HG03469 (cell line): Measurements from ENCODE around the gene NFIC.
"Not testable (repeated sequence)": the region's sequence is repeated elsewhere in the genome, so short reads cannot be mapped to it uniquely, and the experiment has no call there.

Source experiments
- ATAC-seq: cut with Tn5 transposase; IDR thresholded peaks from one replicate; pipeline ENCODE4 v1.9.1; 2021; ENCODE audit warnings: mild to moderate bottlenecking, moderate library complexity, moderate number of reproducible peaks; ENCODE audit not compliant: unreplicated experiment

Gene NFIC

DNA sequence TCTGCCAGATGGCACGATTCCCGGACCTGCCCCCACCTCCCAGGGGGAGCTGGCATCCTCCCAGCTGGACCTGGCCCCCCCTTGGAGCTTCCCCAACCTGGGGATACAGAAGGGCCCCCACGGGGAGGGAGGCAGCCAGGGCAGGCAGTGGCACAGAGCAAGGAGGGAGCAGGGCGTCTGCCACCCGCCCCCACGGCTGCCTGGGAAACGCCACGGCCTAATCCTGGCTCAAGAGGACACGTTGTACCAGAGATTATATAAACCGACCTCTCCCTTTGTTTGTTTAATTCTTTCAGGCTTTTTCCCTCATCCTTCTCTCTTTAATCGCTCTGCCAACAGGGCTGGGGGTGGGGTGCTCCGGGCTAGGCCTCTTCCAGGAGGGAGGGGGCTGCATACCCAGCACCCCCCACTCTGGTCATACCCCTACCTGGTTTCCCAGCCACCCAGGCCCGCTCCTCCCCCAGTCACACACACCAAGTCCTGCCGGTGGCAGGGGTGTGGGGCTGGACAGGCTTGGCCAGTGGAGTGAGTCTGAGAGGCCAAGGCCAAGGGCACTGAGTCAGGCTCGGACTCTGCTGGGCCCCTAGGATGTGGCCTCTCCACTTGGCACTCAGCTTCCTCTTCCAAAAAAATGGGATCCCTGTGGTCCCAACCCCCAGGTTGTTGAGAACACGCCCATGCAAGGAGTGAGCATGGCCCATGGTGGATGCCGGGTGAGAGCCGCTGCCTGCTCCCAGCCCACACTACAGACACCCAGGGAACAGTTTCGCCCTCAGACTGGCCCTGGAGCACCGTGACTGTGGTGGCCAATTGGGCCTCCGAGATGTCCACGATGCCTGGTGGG is 29.5 kb upstream of the NFIC start:
- no peak for ATAC-seq

DNA sequence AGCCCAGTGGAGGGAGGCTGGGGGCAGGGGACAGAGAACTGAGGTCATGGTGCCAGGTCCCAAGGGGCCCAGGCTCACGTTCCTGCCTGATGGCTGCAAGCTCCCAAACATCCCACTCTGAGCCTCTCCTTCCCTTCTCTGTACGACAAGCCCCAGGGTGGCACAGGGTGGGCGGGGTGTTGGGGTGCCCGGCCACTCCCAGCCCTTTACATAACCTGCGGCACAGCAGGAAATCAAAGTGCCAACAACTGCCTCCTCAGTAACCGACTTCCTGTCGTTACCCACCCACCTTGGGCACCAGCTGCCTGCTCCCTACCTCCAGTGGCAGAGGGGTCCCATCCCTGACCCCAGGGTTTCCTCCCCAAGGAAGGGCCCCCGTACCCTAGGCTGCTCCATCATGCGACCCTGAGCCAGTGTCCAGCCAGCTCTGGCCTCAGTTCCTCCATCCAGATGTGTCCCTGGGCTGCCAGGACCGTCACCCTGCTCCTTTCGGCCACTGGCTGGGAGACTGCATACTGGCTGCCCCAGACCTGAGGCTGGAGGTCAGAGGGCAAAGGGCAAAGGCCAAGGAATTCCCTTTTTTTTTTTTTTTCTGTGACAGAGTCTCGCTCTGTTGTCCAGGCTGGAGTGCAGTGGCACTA is 27.7 kb upstream of the NFIC start:
- no peak for ATAC-seq

DNA sequence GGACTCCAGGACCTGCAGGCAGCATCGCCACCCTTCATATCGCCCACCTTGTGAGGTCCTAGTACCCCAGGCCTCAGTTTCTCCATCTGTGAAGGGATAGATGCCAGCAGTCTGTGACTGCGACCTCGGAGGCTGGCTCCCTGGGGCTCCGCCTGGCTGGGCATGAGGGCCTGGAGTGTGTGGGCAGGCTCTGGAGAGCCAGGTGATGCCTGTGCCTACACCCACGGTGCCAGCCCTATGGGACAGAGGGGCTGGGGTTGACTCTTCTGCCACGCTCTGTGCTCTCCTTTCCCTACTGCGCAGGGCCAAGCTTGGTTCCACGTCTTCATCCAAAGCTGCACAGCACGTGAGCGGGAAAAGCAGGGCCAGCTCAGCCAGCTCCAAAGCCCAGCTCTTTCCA is 26.0 kb upstream of the NFIC start:
- no peak for ATAC-seq

DNA sequence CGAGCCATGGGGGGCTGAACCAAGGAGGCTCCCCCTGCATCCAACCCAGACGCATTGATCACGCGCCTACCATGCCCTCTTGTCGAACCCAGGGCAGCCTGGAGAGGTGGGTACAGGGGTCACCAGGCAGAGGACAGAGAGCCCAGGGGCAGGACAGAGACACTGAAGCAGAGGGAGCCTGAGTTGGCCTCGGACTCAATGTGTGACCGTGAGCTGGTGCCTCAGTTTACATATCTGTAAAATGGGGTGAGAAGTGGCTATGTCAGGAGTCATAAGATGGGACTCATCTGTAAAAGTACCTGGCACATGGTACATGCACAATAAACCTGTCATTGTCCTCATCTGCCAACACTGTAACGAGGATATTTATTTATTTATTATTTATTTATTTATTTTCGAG is 24.1 kb upstream of the NFIC start:
- no peak for ATAC-seq

DNA sequence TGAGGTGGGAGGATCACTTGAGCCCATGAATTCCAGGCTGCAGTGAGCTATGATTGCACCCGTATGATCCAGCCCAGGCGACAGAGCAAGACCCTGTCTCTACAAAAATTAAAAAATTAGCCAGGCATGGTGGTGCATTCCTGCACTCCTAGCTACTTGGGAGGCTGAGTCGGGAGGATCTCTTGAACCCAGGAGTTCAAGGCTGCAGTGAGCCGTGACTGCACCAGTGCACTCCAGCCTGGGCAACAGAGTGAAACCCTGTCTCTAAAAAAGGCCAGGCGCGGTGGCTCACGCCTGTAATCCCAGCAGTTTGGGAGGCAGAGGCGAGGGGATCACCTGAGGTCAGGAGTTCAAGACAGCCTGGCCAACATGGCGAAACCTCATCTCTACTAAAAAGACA is 23.4 kb upstream of the NFIC start:
- ATAC-seq = not testable (repeated sequence)

DNA sequence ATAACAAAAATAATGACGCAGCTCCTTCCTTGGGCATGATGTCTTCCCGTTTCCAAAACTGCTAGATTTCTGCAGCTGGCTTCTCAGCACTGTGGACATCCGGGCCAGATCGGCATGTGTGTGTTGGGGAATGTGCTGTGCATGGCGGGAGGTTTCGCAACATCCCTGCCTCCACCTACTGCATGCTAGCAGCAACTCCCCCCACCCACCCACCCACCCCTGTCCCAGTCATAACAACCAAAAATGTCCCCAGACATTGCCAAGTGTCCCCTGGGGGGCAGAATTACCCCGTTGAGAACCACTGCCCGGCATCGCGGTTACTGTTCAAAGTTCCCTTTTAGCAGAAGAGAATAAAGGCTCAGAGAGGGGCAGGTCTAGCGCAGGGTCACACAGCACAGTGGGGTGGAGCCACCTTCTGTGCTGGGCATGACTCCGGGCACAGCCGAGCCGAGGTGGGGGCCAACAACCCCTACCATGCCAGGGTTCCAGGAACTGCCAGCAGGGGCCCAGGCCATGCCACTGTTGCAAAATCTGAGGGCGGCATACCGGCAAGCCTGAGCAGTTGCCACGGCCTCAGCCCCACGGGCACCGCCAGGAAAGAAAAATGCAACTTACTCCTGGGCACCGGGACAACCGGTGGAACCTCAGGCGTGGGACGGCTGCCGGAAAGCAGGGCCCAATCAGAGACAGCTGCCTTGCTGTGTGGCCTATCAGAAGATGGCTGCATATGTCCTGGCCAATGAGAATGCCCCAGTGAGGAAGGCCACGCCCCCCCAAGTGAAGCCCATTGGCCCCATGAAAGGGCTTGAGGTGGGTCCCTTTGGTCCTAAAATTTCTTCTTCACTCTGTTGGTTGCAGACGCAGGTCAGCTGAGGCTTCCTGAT is 22.5 kb upstream of the NFIC start:
- ATAC-seq = no peak

DNA sequence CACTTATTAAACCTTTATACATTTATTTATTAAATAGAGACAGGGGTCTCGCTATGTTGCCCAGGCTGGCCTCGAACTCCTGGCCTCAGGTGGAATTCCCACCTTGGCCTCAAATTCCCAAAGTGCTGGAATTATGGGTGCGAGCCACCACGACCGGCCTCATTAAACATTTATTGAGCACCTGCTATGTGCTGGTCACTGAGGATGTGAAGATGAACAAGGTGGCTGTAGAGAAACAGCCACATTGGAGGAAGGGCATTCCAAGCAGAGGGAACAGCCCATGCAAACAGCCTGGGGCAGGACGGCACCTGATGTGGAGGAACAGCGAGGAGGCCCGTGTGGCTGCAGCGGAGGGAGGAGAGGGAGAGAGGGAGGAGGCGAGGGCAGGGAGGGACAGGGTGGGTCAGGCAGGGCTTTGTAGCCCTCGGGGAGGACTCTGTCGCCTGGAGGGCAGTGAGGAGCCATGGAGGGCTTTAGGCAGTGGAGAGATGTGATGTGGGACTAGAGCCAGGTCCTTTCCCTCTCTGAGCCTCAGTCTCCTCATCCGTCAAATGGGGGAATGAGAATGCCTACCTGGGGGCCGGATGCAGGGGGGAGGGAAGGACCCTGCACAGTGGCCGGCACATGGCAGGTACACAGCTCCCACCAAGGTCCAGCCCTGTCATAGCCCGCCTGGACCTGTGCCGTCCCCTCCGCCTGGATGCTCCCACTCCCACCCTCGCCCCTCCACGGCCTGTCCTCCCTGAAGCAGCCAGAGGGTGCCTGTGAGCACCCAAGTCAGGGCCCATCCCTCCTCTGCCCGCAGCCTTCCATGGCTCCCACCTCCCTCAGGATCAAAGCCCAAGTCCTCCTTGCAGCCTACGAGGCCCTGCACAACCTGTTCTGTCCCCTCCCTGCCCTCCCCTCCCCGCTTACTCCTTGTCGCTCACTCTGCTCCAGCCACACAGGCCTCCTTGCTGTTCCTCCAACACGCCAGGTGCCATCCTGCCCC is 21.5 kb upstream of the NFIC start:
- no peak for ATAC-seq

DNA sequence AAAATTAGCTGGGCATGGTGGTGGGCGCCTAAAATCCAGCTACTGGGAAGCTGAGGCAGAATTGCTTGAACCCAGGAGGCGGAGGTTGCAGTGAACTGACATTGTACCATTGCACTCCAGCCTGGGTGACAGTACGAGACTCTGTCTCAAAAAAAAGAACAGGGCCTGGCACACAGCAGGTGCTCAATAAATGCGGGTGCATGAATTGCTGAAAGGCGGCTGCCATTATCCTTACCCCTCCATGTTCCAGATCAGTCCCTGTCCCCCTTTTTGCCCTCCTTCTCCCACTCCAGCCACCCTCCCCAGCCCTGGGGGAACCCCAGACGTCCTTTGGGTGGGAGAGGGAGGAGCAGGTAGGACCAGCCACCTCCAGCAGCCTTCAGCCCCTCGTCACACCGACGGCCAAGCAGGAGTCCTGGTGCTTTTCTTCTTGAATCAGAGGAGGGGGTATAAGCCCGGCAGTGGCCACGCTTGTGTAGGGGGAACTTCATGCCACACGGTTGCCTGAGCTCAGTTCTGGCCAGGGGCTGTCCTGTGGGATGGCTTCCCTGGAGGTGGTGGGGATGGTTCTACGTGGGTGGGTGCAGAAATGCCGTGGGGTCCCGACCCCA is 20.4 kb upstream of the NFIC start:
- ATAC-seq = no peak

DNA sequence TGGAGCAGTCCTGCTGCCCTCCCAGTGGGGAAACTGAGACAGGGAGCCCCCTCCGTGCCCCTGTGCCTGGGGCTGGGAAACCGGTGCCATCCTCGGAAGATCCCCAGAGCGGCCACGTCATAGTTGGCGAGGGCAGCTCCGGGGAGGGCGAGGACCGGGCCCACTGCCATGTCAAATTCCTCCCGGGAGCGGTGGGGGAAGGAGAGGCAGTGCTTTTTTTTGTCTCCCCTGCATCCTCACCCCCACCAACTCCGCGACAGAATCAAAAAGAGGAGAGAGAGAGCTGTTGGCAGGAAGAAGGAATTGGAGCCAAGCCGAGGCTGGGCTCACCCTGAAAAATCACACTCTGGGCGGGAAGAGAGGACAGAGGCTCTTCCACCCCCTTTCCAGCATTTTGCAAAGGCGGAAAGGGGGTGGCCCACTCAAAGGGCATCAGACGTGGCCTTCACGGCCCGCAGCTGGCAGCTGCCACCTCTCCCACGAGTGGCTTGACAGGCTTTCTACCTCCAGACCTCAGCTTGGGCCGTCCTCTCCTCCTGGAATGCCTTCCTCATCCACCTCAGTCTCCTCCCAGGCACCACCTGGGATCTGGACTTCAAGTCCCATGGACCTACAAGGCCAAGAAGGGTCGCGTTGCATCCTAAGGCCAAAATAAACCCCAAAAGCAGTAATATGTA is 19.6 kb upstream of the NFIC start:
- no peak for ATAC-seq

DNA sequence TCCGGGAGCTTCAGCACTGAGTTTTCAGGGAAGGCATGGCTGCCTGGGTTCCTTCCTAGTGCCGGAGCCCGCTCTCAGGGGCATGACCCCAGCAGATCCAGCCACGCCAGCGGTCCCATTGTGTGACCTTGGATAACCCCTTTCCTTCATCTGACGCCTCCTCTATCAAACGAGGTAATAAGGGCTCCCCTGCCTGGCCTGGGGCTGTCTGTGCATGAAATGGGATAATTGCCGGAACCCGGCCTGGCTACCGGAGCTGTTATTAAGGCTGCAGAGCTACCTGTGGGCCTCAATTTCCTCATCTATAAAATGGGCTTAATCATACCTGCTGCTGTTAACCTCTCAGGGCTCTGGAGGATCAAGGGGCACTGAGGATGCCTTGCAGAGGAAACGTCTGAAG is 18.3 kb upstream of the NFIC start:
- ATAC-seq = no peak

DNA sequence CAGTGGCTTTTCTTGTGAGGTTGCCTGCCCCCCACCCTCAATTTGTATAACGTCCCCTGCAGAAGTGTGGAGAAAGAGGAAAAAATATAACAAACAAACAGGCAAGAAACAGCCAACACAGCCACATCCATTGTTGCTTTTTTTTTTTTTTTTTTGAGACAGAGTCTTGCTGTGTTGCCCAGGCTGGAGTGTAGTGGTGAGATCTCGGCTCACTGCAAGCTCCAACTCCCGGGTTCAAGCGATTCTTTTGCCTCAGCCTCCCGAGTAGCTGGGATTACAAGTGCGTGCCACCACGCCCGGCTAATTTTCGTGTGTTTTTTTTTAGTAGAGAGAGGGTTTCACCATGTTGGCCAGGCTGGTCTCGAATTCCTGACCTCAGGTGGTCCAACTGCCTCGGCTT is 17.9 kb upstream of the NFIC start:
- ATAC-seq = not testable (repeated sequence)

DNA sequence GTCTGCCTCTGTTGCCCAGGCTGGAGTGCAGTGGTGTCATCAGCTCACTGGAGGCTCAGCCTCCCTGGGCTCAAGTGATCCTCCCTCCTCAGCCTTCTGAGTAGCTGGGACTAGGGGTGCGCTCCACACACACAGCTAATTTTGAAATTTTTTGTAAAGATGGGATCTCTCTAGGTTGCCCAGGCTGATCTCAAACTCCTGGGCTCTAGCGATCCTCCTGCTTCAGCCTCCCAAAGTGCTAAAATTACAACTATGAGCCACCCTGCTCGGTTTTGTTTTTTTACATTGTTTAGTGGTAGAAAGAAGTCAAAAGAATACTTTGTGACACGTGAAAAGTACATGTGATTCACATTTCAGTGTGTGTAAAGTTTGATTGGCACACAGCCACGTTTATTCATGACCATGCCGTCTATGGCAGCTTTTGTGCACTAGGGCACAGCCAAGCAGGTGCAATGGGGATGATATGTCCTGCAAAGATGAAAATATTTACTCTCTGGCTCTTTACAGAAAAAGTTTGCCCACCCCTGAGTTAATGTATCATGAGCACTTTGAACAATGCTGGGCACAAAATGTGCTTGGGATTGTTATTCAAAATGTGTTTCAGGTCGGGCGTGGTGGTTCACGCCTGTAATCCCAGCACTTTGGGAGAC is 16.2 kb upstream of the NFIC start:
- ATAC-seq = no peak

DNA sequence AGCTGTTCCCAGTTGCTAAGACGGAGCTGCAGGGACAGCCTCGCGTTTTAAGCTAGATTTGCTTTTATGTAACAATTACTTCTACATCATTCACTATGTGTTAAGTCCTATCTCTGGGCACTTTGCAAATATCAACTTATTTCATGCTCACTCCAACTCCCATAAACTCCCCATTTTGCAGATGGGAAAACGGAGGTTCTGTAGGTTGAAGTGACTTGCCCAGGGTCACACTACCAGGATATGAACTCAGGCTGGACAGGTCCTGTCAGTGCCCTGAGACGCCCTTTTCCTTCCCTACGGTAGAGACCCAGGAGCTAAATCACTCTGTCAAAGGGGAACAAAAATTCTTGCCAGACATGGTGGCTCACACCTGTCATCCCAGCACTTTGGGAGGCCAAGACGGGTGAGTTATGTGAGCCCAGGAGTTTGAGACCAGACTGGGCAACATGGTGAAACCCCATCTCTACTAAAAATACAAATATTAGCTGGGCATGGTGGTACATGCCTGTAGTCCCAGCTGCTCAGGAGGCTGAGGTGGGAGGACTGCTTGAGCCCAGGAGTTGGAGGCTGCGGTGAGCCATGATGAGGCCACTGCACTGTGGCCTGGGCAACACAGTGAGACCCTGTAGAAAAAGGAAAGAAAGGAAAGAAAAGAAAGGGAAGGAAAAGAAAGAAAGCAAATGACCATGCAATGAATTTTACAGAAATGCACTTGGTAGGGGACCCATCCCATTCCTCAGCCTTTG is 14.5 kb upstream of the NFIC start:
- no peak for ATAC-seq

DNA sequence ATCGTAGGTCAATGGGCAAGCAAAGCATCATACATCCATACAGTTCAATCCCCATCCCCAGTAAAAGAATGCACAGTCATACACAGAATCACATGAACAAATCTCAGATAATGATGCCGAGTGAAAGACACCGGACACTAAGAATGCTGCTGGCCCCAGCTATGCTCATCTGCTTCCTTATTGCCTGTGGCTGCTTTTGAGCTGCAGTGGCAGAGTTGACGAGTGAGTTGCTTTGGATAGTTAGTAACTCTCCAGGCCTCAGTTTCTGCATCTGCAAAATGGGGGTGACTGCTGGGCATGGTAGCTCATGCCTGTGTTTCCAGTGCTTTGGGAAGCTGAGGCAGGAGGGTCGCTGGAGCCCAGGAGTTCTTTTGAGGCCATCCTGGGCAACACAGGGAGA is 12.9 kb upstream of the NFIC start:
- ATAC-seq = no peak

DNA sequence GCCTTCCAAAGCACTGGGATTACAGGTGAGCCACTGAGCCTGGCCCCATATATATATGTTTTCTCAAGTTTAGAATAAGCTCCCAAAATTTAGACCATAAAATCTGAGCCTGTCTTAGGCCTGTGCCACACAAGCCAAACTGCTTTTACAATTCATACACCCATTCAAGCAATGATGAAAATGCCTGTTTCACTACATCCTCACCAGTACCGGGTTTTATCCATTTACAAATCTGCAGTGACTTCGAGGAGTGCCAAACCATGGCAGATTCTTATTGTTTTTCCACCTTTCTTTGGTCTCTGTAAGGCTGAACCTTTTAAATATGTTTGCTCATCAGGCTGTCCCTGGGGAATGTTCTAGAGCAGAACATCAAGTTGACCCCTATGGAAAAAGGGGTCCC is 9.6 kb upstream of the NFIC start:
- ATAC-seq = no peak

DNA sequence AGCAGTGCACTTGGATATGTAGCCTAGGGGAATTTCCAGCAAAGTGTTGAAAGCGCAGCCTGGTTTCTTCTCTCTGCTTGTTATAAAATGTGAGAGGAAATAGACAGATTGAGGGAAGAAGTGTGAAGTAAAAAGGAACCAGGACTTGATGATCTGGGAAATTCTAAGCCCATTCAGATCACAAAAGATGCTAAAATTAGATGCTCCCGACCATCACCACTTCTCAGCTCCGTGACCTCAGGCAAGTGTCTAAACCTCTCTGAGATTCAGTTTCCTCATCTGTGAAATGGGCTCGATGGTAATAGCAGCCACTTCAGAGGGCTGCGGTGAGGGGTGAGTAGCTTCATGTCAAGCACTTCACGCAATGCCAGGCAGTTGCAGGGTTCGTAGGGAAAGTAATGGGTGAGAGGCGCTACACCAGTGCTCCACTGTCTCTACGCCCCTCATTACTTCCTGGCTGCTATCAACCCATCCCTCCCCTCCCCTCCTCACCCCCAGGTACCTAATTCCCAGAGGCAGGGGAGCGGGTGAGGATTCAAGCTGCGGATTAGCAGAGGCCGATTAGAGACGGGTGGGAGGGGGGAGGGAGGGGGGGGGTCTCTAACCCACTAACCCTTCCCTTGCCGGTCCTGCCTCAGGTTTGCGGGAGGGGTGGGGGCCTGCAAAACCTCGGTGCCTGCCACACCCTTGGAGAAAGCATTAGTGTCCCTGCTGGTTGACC is 9.0 kb upstream of the NFIC start:
- ATAC-seq = no peak

DNA sequence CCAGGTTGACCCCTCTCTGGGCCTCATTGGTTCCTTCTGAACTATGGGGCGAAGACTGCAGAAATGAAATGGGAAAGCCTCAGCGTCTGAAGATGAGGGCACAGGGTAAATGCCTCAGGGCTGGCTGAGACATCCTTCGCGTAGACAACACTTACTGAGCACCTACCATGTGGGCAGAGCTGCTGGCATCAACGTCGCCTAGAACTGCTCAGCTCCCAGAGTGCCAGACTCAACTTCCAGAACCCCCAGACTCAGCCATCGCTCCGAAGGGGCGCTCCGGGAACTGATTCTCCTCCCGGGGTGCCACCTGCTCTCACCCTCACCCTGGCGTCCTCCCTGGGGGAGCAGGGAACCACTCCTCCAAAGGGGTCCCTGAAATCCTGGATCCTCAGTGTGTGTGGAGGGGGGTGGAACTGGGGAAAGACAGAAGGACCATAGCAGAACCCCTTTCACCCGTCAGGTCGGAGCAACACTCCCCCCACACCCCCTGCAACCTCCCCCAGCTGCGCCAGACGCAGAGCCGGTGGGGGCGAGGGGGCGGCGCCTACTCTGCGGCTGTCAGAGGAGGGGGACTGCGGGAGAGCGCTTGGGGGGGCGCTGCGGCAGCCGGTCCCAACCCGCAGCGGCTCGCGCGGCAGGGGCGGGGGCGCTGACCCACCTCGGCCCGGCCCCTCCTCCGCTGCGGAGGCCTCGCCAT is 8.2 kb upstream of the NFIC start:
- ATAC-seq = no peak
